NCI-H2196 treated with DMSO at 0.1 percent for 48 hours (cell line): ENCODE results near the gene JOSD2.

Source experiments
- DNase-seq: peaks from one replicate; lab custom pipeline; 2025; ENCODE audit not compliant: unreplicated experiment; lab: John Stamatoyannopoulos, UW

Gene JOSD2

GRCh38 chr19:50496189-50497021 is 14.6 kb downstream of the JOSD2 start:
- no peak for DNase-seq

- no peak for DNase-seq
Measured at GRCh38 chr19:50495020-50495531, 15.9 kb downstream of the JOSD2 start.

- DNase-seq, result no peak
Measured at GRCh38 chr19:50494186-50495019, 16.6 kb downstream of the JOSD2 start.

GRCh38 chr19:50493171-50493570 is 17.8 kb downstream of the JOSD2 start:
- DNase-seq, result no peak

GRCh38 chr19:50492303-50493052 is 18.5 kb downstream of the JOSD2 start:
- no peak for DNase-seq

- no peak for DNase-seq
Measured at GRCh38 chr19:50490991-50491472, 20.0 kb downstream of the JOSD2 start.

GRCh38 chr19:50490411-50490811 is 20.6 kb downstream of the JOSD2 start:
- no peak for DNase-seq

GRCh38 chr19:50489461-50490011 is 21.5 kb downstream of the JOSD2 start:
- DNase-seq, result no peak

- no peak for DNase-seq
Measured at GRCh38 chr19:50488389-50489194, 22.4 kb downstream of the JOSD2 start.

GRCh38 chr19:50486823-50487515 is 24.0 kb downstream of the JOSD2 start:
- no peak for DNase-seq

- DNase-seq, result no peak
Measured at GRCh38 chr19:50485284-50485955, 25.6 kb downstream of the JOSD2 start.

GRCh38 chr19:50482916-50483315 is 28.1 kb downstream of the JOSD2 start:
- DNase-seq, result no peak

- no peak for DNase-seq
Measured at GRCh38 chr19:50482271-50482855, 28.6 kb downstream of the JOSD2 start.

- DNase-seq, result no peak
Measured at GRCh38 chr19:50481351-50482149, 29.4 kb downstream of the JOSD2 start.

- DNase-seq, result no peak
Measured at GRCh38 chr19:50480281-50481111, 30.5 kb downstream of the JOSD2 start.

- DNase-seq, result no peak
Measured at GRCh38 chr19:50479761-50480251, 31.2 kb downstream of the JOSD2 start.
